Cardiac muscle cell (in vitro differentiated cells and primary cell): ENCODE data around the gene PILRB. TPM values are rescaled to one million over a fixed set of nuclear protein-coding genes. Genes with fewer than 3 reads are reported as not detected.

Experiments used
- DNase-seq, 2 donors: peaks; one replicate each; pipeline versions ENCODE4 v3.0.0 to v3.0.0-alpha.2; 2010 to 2017; ENCODE audit warnings: low read depth in 1 of 2, low spot score in 1 of 2
- H3K27ac ChIP-seq: fragments of 200-600 bp; sonication (generic); 2 replicates; pipeline ENCODE4 v1.5.1; 2016
- H3K27me3 ChIP-seq: fragments of 200-600 bp; sonication (generic); 2 replicates; pipeline ENCODE4 v1.6.0; 2016; ENCODE audit warnings: control low read depth
- H3K36me3 ChIP-seq: fragments of 200-600 bp; sonication (generic); 2 replicates; pipeline ENCODE4 v1.5.1; 2016; ENCODE audit warnings: control low read depth
- H3K4me1 ChIP-seq: fragments of 200-600 bp; sonication (generic); 2 replicates; pipeline ENCODE4 v1.8.1; 2017; ENCODE audit warnings: low read depth, mild to moderate bottlenecking, mixed run types
- H3K4me3 ChIP-seq: fragments of 200-600 bp; sonication (generic); 2 replicates; pipeline ENCODE4 v1.5.1; 2016; ENCODE audit warnings: mild to moderate bottlenecking
- H3K9me3 ChIP-seq: fragments of 200-600 bp; sonication (generic); 2 replicates; pipeline ENCODE4 v1.5.1; 2017; ENCODE audit warnings: low read depth, mild to moderate bottlenecking, control low read depth
- polyA plus RNA-seq: library from polyadenylated mRNA; unstranded; fragments of >200 nt; fragmentation: Nextera tagmentation; extraction: Ambion mirVana; gene quantifications from 2 replicates; pipeline ENCODE4 v1.2.1, GENCODE V29; 2016
- total RNA-seq: library from RNA; depleted of rRNA; stranded (reverse); fragments of >200 nt; gene quantifications from 2 replicates; pipeline ENCODE4 v1.2.3, GENCODE V29; 2016
- TF ChIP-seq, protein P1 (sequence below): IDR thresholded peaks from 2 replicates; pipeline ENCODE4 v1.5.1; 2012; ENCODE audit warnings: low read depth, mild to moderate bottlenecking, low read length

Gene PILRB
- total and polyA plus RNA-seq, 2 experiments from 2014 or later: 28.5 to 31.0 TPM

DNA sequence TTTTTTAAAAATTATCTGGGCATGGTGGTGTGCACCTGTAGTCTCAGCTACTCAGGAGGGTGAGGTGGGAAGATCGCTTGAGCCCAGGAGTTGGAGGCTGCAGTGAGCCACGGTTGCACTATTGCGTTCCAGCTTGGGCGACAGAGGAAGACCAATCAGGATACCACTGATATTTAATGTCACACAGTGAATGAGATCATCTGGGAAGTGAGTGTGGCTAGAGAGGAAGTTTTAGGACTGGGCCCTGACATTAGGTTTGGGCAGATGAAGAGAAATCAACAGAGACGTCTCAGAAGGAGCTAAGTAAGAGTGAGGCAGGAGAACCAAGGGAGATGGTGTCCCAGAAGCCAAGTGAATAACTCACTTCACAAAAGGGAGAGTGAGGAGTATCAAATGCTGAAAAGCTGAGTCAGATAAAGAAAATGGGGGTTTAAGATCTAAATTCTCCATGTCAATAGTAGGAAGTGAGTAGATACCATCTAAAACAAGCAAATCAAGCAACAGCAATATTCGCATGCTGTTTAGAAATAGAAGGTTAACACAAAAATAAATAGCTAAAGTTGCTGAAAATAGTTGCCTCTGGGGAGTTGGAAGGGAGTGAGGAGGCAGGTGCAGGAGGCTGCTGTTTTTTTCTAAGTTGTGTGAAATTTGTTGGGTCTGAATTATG lies 26.8 kb downstream of the PILRB start:
- H3K36me3 ChIP-seq: no peaks in the 10 kb centered on the region
- H3K4me1 ChIP-seq: peaks cover 6% of the 10 kb centered on the region
- TF ChIP-seq, protein P1, sequence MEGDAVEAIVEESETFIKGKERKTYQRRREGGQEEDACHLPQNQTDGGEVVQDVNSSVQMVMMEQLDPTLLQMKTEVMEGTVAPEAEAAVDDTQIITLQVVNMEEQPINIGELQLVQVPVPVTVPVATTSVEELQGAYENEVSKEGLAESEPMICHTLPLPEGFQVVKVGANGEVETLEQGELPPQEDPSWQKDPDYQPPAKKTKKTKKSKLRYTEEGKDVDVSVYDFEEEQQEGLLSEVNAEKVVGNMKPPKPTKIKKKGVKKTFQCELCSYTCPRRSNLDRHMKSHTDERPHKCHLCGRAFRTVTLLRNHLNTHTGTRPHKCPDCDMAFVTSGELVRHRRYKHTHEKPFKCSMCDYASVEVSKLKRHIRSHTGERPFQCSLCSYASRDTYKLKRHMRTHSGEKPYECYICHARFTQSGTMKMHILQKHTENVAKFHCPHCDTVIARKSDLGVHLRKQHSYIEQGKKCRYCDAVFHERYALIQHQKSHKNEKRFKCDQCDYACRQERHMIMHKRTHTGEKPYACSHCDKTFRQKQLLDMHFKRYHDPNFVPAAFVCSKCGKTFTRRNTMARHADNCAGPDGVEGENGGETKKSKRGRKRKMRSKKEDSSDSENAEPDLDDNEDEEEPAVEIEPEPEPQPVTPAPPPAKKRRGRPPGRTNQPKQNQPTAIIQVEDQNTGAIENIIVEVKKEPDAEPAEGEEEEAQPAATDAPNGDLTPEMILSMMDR: no peak
- no peak for DNase-seq
- no peak overlapping the region for H3K27ac ChIP-seq
- H3K9me3 ChIP-seq: no peaks in the 10 kb centered on the region
- no peaks in the 10 kb centered on the region for H3K27me3 ChIP-seq
- H3K4me3 ChIP-seq: no peak overlapping the region

DNA sequence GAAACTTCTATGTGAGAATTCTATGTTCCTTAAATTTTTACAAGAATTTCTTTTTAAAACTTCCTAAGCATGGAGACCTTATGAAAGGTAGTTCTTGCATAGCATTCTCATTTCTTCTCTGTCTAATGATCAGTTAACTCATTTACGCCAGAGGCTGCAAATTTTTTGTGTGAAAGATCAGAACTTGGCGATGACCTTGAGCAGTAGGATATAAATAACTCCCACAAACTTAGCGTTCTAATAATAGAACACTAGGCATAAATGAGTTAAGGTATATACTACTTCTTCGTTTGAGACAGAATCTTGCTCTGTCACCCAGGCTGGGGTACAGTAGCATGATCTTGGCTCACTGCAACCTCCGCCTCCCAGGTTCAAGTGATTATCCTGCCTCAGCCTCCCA lies 29.0 kb downstream of the PILRB start:
- DNase-seq: no peak
- Histone ChIP-seq H3K27ac (no peak overlapping the region), H3K27me3 (no peaks in the 10 kb centered on the region), H3K4me1 (peaks cover 6% of the 10 kb centered on the region), H3K4me3 (no peak overlapping the region), H3K36me3 (no peaks in the 10 kb centered on the region), H3K9me3 (no peaks in the 10 kb centered on the region)
- TF ChIP-seq, protein P1: no peak

DNA sequence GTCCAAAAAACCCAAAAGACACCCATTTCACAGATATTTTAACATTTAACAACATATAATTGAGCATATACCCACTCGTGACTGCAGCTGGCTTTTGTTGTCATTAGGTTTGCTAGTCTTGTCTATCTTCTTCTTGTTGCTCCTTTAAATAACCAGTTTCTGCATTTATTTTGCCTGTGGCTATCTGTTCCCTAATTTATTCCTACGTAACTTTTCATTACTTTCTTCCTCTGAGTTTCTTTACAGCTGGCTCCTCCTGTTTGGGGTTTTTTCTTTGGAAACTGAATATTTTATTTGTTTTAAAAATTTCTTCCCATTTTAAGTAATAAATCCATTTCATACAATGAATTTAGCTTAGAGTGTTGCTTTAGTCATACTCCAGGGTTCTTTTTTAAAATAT lies 29.8 kb downstream of the PILRB start:
- H3K27me3 ChIP-seq: no peaks in the 10 kb centered on the region
- H3K36me3 ChIP-seq: no peaks in the 10 kb centered on the region
- H3K4me3 ChIP-seq: no peak overlapping the region
- H3K4me1 ChIP-seq: peaks cover 6% of the 10 kb centered on the region
- no peak overlapping the region for H3K27ac ChIP-seq
- H3K9me3 ChIP-seq: no peaks in the 10 kb centered on the region
- DNase-seq: no peak
- TF ChIP-seq, protein P1: no peak

DNA sequence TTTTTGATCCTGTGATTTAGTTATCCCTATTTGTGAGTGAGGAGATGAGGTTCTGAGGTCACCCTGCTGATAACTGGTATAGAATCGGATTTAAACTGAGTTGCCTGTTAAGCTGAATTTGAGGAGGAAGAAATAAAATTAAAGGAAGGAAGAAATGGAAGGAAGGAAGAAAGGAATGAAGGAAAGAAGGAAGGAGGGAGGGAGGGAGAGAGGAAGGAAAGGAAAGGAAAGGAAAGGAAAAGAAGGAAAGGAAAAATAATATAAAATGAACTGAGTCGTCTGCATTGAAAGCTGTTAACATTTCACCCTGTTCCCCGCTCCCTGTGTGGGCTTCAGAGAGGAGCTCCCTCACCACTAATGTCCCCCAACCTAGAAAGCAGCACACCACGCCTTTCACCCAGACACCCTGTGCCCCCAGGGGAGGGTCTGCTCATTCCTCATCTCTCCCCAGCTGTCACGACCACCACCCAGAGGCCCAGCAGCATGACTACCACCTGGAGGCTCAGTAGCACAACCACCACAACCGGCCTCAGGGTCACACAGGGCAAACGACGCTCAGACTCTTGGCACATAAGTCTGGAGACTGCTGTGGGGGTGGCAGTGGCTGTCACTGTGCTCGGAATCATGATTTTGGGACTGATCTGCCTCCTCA lies 31.6 kb downstream of the PILRB start:
- Histone ChIP-seq H3K27me3 (no peaks in the 10 kb centered on the region), H3K4me1 (peaks cover 6% of the 10 kb centered on the region), H3K36me3 (no peaks in the 10 kb centered on the region), H3K4me3 (no peak overlapping the region), H3K9me3 (no peaks in the 10 kb centered on the region), H3K27ac (no peak overlapping the region)
- TF ChIP-seq, protein P1: no peak
- no peak for DNase-seq

DNA sequence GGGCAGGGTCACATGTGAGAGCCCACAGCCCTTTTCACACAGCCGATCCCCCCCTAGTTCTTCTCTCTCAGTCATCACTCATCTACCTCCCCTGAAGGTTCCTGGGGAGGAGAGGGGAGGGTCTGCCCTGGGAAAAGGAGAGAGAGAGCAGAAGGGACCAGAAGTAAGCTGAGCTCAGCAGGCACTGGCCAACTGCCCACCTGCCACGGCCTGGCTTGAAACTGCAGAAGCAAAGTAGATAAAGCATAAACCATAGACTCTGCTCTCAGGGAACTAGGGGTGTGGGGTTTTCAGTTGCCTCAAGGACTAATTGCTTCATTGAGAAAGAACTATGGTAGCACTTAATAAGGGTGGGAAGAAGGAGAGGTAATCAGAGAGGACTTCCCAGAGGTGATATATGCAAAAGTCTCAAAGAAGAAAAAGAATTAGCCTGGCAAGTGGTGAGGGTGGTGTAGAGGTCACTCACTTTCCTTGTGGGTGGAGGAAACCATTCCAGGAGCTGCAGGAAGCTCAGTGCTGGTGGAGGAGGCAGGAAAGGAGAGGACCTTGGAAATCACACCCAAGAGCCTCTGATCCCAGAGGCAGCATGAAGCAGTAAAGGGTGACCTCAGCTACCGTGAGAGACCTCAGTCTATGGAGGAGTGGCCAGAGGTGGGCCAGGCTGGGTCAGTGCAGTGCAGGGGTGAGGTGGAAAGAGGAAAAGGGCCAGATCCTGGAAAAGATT lies 32.5 kb downstream of the PILRB start:
- Histone ChIP-seq H3K36me3 (no peaks in the 10 kb centered on the region), H3K4me3 (no peak overlapping the region), H3K9me3 (no peaks in the 10 kb centered on the region), H3K27me3 (no peaks in the 10 kb centered on the region), H3K27ac (no peak overlapping the region), H3K4me1 (peaks cover 6% of the 10 kb centered on the region)
- no peak for DNase-seq
- TF ChIP-seq, protein P1: no peak
